ENCODE measurements around the gene AHSG.

- TF ChIP-seq EZH2 (IDR thresholded peaks at IDR 0.05) (no peak), CTCF (IDR thresholded peaks at IDR 0.05 in 2 of 3, conservative IDR thresholded peaks at IDR 0.05 in 1 of 3; ENCODE audit: borderline replicate concordance in 1 of 3, insufficient read depth in 1 of 3, low read depth in 2 of 3, low read length in 2 of 3) (no peak), MAX (IDR thresholded peaks at IDR 0.05) (no peak)
Observed at GRCh38 chr3:186619787-186620212, 6.9 kb downstream of the AHSG start.

All from HCT116 (cell line).